GM19193 (cell line): ENCODE measurements around the gene YTHDC2.

Experiments
- POLR2A ChIP-seq: IDR thresholded peaks from 4 replicates; pipeline ENCODE4 v1.6.1; 2011; ENCODE audit not compliant: insufficient read depth, insufficient read length; ENCODE audit errors: extremely low read depth

Gene YTHDC2

GRCh38 chr5:113612060-113612496 is 98.6 kb downstream of the YTHDC2 start:
- no peak for TF ChIP-seq POLR2A

GRCh38 chr5:113614191-113614590 is 100.7 kb downstream of the YTHDC2 start:
- no peak for TF ChIP-seq POLR2A

GRCh38 chr5:113615708-113616107 is 102.2 kb downstream of the YTHDC2 start:
- no peak for TF ChIP-seq POLR2A

GRCh38 chr5:113617191-113617796 is 103.8 kb downstream of the YTHDC2 start:
- TF ChIP-seq POLR2A, result no peak

- no peak for TF ChIP-seq POLR2A
These were observed 119.5 kb downstream of the YTHDC2 start for GRCh38 chr5:113632996-113633395.

- TF ChIP-seq POLR2A, result no peak
These were observed 121.5 kb downstream of the YTHDC2 start for GRCh38 chr5:113634957-113635356.

GRCh38 chr5:113641715-113642114 is 128.2 kb downstream of the YTHDC2 start:
- TF ChIP-seq POLR2A, result no peak
